Measurements from ENCODE around the gene ZNF668.

Gene ZNF668

GRCh38 chr16:31118223-31119155 is 44.4 kb upstream of the ZNF668 start:
- H3K36me3 ChIP-seq (replicated peaks; ENCODE audit: insufficient read depth, low read length), result peaks cover 6% of the 10 kb centered on the region
- H3K9me3 ChIP-seq (replicated peaks; ENCODE audit: insufficient read depth, low read length), result no peaks in the 10 kb centered on the region
- H3K79me2 ChIP-seq (ENCODE audit: low read length), result peaks cover 28% of the 10 kb centered on the region
- no peaks in the 10 kb centered on the region for H3F3A ChIP-seq (ENCODE audit: insufficient read depth, low read length)
- no peaks in the 10 kb centered on the region for H4K20me1 ChIP-seq (ENCODE audit: insufficient read depth, low read length)
- peaks cover 6% of the 10 kb centered on the region for H3K4me1 ChIP-seq (ENCODE audit: low read length)
- peak overlapping the region; percentile 83 for H2AFZ ChIP-seq (ENCODE audit: low read length)
- H3K27me3 ChIP-seq (replicated peaks; ENCODE audit: insufficient read depth, low read length), result no peaks in the 10 kb centered on the region
- TF ChIP-seq EZH2phosphoT487 (IDR thresholded peaks at IDR 0.05; ENCODE audit: low read length) (no peak), EZH2 (optimal IDR thresholded peaks at IDR 0.05; ENCODE audit: low read depth, low read length) (no peak), CTCF (IDR thresholded peaks at IDR 0.05; ENCODE audit: low read length) (no peak)
- peak overlapping the region; percentile 49; the same call in 1 of the 2 replicates for H3K27ac ChIP-seq (ENCODE audit: low read length)
- peak overlapping the region; percentile 99 for H3K4me3 ChIP-seq (ENCODE audit: low read length)
- no peak for DNase-seq
- peak overlapping the region; percentile 100 for H3K4me2 ChIP-seq (ENCODE audit: low read depth, low read length)
- peak overlapping the region; percentile 93 for H3K9ac ChIP-seq (ENCODE audit: low read length)
- no peaks in the 10 kb centered on the region for H3K9me2 ChIP-seq (replicated peaks; ENCODE audit: insufficient read depth, low read length)

- Histone ChIP-seq H4K20me1 (ENCODE audit: insufficient read depth, low read length) (no peaks in the 10 kb centered on the region), H2AFZ (ENCODE audit: low read length) (peak within 1 kb of the TSS; percentile 83), H3F3A (ENCODE audit: insufficient read depth, low read length) (no peaks in the 10 kb centered on the region), H3K27me3 (replicated peaks; ENCODE audit: insufficient read depth, low read length) (no peaks in the 10 kb centered on the region), H3K27ac (ENCODE audit: low read length) (peak within 1 kb of the TSS; percentile 87), H3K9me2 (replicated peaks; ENCODE audit: insufficient read depth, low read length) (no peaks in the 10 kb centered on the region), H3K9me3 (replicated peaks; ENCODE audit: insufficient read depth, low read length) (no peaks in the 10 kb centered on the region), H3K4me3 (ENCODE audit: low read length) (peak within 1 kb of the TSS; percentile 99), H3K79me2 (ENCODE audit: low read length) (peaks cover 28% of the 10 kb centered on the region), H3K36me3 (replicated peaks; ENCODE audit: insufficient read depth, low read length) (peaks cover 6% of the 10 kb centered on the region), H3K4me1 (ENCODE audit: low read length) (peaks cover 6% of the 10 kb centered on the region), H3K9ac (ENCODE audit: low read length) (peak within 1 kb of the TSS; percentile 93), H3K4me2 (ENCODE audit: low read depth, low read length) (peak within 1 kb of the TSS; percentile 100)
- TF ChIP-seq CTCF (IDR thresholded peaks at IDR 0.05; ENCODE audit: low read length), result no peak
- TF ChIP-seq EZH2phosphoT487 (IDR thresholded peaks at IDR 0.05; ENCODE audit: low read length), result no peak
- TF ChIP-seq EZH2 (optimal IDR thresholded peaks at IDR 0.05; ENCODE audit: low read depth, low read length), result no peak
- DNase-seq, result peak; percentile 98
Observed at GRCh38 chr16:31117384-31118222, 43.6 kb upstream of the ZNF668 start, which contains the start of gene KAT8. TSS of gene KAT8 (plus strand) at chr16:31117664. CDS start at chr16:31117682, 18 bp downstream.

- no peak for DNase-seq
- no peak overlapping the region for H3K9ac ChIP-seq (ENCODE audit: low read length)
- H3K27ac ChIP-seq (ENCODE audit: low read length), result no peak overlapping the region
- H4K20me1 ChIP-seq (ENCODE audit: insufficient read depth, low read length), result no peaks in the 10 kb centered on the region
- TF ChIP-seq EZH2phosphoT487 (IDR thresholded peaks at IDR 0.05; ENCODE audit: low read length), result no peak
- no peak for TF ChIP-seq CTCF (IDR thresholded peaks at IDR 0.05; ENCODE audit: low read length)
- TF ChIP-seq EZH2 (optimal IDR thresholded peaks at IDR 0.05; ENCODE audit: low read depth, low read length), result no peak
- no peaks in the 10 kb centered on the region for H3F3A ChIP-seq (ENCODE audit: insufficient read depth, low read length)
- H3K4me2 ChIP-seq (ENCODE audit: low read depth, low read length), result no peak overlapping the region
- H3K4me1 ChIP-seq (ENCODE audit: low read length), result peaks cover 6% of the 10 kb centered on the region
- no peak overlapping the region for H2AFZ ChIP-seq (ENCODE audit: low read length)
- no peaks in the 10 kb centered on the region for H3K27me3 ChIP-seq (replicated peaks; ENCODE audit: insufficient read depth, low read length)
- H3K79me2 ChIP-seq (ENCODE audit: low read length), result peaks cover 25% of the 10 kb centered on the region
- H3K36me3 ChIP-seq (replicated peaks; ENCODE audit: insufficient read depth, low read length), result no peaks in the 10 kb centered on the region
- no peak overlapping the region for H3K4me3 ChIP-seq (ENCODE audit: low read length)
- H3K9me3 ChIP-seq (replicated peaks; ENCODE audit: insufficient read depth, low read length), result no peaks in the 10 kb centered on the region
- no peaks in the 10 kb centered on the region for H3K9me2 ChIP-seq (replicated peaks; ENCODE audit: insufficient read depth, low read length)
Observed at GRCh38 chr16:31114468-31114867, 40.4 kb upstream of the ZNF668 start.
